Activated CD4-positive, alpha-beta T cell treated with anti-CD3 and anti-CD28 coated beads, Interleukin-2, amount 50 U/mL, for 16 hours (primary cell): ENCODE data around the gene MLLT6.
A peak's percentile ranks its signal among the peaks of the same experiment; 100 is the strongest.

Source experiments
- DNase-seq: peaks from one replicate; pipeline ENCODE4 v3.0.0-alpha.2; 2020

MLLT6 gene

DNA sequence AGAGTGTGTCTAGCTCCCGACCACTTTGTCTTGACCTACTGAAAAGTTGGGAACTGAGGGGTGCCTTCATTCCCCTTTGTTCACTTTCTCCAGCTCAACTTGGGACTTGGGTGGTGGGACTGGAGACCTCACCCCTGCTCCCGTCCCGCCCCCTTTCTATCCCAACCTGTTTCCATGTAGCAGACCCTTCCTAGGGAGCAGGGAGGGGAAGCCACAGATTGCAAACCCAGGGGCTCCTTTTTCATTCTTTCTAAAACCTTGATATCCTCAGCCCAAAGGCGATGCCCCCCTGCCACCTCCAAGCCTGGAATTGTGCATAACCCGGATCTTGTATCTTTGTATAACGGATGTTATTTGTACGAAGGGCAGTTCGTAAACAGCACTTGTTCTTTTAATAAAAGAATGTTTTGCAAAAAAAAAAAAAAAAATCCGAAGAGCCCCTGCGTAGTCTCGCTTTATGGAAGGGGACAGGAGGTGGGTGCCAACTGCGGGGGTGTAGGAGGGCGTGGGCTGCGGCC is 24.4 kb downstream of the MLLT6 start:
- no peak for DNase-seq

DNA sequence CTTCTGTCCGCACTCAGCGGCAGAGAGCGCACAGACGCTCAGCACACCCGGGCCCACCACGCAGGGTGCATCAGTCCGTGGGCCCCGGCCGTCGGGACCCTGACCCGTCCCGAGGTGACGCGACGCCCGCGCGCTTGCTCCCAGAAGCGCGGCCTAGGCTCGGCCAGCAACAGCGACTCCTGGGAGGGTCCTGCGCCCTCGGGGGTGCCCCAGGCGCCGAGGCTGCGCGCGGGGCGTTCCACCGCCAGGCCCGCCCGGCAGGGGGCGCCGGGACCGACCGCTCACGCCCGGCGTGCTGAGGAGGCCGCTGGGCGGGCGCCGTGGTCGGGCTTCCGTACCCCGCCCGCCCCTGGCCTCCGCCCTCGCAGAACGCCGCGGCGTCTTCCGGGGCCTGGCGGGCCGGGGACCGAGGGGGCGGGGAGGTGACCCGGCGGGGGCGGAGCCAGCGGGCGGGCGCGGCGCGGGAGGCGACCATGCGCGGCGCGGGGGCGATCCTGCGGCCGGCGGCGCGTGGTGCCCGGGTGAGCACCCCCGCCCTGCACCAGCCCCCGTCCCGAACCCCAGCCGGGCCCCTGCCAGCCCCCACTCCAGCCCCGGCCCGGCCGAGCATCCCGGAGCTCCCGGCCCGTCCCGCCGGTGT is 24.9 kb downstream of the MLLT6 start, which contains the start of gene CISD3:
TSS of gene CISD3 (plus strand) at position 456 of the 640 bp plus-strand sequence. CDS start at position 474, 18 bp downstream.
- peak; percentile 90 for DNase-seq

DNA sequence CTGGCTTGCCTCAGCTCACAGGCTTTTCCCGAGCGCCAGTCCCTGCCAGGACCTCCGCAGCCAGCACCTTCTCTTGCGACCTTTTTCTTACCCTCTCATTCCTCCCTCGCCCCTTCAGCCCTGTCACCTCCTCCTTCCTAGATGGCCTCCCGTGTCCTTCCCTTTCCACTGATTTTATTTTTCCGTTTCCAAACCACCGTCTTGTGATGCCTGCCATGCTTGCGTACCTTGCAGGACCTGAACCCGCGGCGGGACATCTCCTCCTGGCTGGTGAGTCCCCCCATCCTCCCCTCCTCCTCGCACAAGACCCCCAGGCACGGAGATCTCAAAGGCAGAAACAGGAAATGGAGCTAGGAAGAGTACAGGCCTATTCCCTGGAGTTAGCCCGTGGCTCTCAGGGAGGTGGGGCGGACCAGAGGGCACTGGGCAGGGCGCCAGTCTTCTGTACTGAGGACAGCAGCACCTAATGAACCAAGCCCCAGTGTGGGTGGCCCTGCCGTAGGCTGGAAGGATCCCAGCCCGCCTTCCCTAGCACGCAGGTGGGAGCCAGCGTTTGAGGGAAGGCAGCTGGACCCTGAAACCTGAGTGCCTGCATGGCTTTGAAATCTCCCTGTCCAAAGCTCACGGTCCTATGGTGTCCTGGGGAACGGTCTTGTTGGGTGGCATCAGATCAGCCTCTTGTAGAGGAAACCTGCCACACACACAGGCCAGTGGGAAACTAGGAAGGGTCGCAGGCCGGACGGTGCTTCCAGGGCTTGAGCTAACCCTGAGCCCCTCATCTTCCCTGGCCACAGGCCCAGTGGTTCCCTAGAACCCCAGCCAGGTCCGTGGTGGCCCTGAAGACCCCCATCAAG is 25.7 kb downstream of the MLLT6 start:
- DNase-seq: no peak

DNA sequence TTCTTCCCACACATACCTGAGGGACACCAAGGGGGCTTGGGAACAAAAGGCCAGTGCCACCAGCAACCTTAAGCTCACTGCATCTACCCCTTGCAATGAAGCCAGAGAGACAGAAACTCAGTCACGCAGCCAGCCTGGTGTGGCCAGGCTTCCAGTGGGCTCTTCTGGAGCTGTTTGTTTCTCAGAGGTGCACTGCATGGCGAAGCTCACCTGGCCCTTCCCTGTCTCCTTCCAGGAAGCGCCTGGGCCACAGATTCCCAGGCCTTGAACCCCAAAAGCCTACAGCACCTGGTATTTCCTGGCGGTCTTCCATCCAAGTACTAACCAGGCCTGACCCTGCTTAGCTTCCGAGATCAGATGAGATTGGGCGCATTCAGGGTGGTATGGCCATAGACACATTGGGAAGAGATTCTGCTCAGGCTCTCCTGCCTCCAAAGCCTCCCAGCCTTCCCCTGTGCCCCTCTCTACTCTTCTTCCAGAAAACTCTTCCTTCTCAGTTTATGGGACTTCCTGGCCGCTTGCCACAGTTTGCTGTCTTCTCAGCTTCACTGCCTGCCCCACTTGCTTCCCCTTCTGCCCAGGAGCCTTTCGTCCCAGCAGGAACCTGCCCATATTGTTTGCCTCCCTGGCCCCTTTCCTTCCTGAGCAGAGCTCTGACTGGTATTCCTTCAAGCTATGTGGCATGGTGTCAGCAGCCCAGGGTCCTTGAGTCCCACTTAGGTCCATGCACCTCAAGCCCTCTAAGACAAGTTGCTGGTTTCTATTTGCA is 26.6 kb downstream of the MLLT6 start:
- DNase-seq: no peak

DNA sequence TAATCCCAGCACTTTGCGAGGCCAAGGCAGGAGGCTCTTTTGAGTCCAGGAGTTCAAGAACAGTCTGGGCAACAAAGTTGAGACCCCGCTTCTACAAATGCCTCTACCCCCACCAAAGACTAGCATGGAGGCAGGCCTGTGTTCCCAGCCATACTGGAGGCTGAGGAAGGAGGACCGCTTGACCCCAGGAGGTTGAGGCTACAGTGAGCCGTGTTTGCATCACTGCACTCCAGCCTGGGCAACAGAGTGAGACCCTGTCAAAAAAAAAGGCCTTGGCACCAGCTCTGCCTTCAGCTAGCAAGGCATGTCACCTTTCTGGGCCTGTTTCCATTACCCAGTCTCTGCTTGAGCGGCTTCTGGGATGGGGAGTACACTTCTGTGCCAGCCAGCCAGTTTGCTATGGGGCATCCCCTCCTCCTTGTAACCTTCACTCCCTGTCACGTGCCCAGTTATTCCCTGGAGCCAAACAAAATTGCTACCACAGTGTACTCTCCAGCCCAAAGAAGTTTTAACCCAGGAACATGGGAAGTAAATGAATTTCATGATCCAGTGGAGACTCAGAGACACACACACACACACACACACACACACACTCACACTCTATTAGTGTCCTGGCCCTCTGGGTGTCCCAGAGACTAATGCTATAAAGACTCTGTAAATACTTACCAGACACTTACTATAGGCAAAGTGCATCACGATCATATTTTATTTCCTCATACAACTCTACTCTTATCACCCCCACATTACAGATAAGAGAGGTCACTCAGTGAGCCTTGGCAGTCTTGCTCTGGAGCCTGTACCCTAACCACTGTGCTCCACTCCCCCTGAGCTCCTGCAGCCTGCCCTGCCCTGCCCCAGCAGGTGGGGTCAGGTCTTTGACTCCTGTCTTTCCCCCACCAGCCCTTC is 27.6 kb downstream of the MLLT6 start:
- no peak for DNase-seq

DNA sequence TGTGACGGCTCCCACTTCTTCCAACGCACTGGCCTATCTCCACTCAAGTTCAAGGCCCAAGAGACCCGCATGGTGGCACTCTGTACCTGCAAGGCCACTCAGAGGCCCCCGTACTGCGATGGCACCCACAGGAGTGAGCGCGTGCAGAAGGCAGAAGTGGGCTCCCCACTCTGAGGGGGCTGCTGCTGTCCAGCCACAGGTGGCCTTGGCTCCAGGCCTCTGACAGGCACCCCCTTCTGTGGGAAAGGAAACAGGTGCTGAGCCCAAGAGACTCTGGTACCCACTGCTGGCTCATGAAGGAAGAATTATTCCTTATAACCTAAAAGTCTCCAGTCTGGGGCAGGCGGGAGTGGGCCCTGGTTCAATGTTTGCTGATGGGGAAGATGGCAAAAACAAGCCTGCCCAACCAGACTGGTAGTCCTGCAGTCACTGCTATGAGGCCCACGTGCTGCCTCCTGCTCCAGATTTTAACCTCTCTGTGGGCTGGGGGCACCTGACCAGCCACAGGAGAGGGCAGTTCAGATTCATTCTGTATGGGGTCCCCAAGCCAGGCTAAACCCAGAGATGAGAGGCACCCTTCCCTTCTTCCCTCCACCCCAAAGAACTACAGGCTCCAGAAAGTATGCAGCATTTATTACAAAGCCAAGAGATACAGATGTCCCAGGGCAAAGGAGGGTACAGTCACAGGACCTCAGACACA is 28.4 kb downstream of the MLLT6 start:
- no peak for DNase-seq

DNA sequence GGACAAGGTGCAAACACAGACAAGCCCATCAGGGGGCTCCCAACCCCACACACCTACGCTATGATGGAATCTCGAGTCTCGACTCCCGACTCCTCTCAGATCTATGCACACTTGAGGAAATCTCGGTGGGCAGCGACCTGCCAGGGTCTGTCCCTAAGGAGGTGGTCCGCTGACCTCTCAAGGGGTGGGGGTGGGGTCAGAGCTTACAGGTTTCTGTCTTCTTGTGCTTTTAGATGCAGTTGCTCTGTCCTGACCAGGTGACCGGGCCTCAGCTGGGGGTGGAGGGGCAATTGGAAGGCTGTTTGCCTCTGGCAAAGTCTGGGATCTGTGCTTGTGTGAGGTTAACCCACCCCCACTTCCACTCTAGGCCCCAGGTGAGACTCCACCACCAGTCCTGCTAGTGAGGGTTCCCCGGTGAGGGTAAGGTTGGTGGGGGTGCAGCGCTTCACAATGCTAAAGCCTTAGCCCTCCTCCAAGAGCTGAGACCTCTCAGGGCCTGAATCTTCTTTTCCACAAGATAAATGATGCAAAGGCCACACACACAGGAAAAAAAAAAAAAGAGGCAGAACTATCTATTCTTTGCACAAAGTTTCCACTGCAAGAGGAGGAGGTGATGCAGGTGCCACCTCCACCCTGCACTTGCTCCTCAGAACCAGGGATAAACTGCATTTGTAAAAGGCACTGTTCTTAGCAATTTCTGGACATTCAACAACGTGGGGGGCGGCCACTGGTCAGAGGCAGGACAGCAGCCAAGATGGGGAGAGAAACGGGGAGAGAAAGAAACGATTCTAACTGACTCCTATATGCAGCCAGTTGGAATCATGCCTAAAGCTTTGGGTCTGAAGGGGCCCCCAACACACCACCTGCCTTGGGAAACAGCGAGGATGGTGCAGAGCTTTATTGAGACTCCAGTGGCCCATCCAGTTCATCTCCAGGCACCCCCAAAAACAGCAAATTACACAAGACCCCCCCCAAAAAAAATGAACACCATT is 29.2 kb downstream of the MLLT6 start:
- no peak for DNase-seq

DNA sequence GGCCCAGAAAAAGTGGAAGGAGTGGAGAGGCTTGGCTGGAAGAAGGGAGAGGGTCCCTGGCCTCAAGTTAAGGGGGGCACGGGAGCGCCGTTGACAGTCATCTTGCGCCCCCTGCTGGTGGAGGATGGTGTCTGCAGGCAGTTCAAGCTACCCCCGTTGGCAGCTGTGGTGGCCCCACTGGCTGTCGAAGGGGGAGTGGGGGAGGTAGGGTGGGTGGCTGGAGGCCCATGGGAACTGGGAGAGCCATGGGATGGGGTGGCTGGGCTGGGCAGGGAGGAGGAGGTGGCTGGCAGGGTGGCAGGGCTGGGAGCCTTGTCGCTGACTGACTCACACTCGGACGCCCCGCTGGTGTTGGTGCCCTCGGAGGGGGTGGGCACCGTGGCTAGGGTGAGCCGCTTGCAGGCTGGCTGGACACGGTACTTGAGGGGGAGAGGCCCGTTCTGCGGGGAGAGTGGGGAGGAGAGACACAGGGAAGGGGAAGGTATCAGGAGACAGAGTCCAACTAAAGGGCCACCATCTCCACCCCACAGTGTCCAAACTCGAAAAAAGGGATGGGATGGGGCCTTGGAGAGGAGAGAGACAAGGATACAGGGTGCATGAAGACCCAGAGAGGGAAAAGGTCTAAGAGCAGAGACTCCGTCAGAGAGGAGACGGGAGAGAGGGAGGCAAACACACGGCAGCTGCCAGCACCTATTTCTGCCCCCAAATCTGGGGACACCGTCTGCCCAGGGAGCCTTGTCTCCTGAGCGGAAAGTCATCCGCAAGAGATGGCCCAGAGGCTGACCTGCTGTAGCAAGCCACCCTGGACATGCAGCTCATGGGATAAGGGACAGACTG is 30.3 kb downstream of the MLLT6 start:
- DNase-seq: peak; percentile 69

DNA sequence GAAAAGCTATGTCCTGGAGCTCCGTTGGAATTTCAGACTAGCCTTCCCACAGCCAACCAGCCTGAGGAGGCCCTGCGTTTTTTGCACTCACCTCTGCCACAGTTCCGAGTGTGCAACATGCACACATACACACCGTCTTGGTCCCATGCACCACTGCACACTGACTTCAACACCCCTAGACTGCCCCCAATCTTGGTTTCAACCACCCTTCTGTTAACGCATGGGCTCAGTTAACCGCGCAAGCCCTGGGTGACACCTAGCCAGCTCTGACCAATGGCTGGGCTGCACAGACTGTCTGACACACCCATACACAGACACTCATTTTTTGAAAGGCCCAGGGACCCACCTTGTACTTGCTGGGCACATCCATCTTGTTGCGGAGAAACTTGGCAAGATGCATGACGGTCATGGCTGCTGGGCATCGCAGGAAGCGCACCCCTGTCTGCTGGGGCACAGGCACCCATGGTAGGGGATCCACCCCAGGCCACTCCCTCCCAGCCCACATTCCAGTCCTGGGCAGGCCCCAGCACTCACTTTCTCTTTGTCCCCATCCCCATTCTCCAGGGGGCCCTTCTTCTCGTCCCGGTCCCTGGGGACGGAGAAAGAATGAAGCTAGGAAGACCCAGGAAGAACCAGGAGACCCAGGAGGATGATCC is 33.1 kb downstream of the MLLT6 start:
- DNase-seq: no peak

DNA sequence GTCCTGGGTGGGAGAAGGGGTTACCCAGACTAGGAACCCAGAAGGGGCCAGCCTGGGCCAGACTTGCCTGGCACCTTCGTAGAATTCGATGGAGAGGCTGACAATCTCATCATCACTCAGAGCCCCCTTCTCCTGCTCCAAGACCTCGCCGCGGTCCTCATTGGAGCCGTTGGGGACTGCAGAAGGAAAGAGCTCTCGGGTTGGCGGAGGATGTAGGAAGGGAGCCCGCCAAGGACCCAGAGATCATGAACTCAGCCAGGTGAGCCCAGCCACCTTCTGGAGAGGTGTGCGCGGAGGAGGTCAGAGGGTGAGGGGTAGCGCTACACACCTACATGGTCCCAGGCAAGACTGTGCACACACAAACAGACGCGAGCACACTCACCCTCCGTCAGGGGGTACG is 33.6 kb downstream of the MLLT6 start:
- DNase-seq: no peak

DNA sequence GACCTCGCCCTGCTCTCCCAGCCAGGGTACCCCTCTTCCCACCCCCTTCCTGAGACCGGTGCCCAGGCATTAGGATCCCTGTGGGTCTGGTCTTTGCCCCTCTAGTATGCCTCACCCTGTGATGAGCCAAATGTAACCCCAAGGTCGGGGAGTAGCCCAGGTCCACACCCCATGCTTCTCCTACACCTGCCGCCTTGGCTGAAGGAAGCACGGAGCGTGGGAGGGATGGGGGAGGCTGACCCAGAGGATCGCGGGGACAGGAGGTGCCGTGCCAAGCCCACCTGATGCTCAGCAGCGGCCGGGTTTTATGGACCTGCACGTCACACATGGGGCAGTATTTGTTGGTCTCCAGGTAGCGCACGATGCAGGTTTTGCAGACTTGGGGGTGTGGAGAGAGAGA is 34.2 kb downstream of the MLLT6 start:
- DNase-seq: no peak

DNA sequence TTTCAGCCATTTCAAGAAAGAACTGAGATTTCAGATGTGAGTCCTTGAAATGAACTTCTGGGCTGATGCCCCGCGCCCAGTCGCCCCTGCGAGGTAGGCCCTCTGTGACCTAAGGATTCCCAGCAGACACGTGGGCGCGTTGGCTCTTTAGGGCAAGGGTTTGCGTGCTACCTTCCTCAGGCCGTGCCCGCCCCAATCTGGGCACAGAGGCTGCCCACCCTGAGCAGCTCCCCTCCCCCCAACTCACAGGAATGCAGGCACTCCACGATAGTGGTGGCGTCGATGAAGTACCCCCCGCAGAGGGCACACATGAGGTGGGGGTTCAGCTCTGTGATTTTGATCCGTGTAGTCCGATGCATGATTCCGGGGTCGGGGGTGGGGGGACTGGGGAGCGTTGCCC is 35.0 kb downstream of the MLLT6 start:
- DNase-seq: no peak

DNA sequence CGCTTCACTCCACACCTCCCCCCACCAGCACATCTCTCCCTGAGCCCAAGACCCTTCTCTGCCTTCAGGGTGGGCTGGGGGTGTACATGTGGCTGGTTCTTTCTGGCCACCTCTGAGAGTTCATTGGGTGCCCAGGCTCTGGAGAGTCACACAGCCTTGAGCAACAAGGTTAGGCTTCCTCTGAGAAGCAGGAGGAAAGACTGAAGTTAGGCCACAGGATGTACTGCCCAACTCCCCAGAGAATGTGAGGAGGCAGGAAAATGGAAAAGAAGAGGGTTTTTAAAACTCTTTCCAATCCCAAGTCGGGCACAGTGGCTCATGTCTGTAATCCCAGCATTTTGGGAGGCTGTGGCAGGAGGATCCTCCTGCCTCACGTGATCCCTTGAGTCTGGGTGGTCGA is 35.7 kb downstream of the MLLT6 start:
- no peak for DNase-seq

DNA sequence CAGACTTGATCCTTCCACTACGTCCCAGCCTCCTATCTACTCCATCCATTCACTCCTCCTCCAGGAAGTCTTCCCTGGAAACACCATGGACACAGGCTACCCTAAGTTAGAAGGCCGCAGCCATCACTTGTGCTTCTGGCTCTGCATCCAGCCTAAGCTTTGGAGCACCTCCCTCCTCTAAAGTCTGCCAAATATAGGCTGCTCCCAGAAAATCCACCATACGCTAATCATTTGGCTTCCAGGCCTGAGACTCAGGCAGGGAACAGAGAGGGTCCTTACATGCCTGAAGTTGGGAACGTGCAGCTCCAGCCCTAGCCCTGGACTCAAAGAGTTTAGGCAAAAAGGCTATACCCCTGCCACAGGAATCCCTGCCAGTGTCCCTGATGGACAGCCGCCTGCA is 36.4 kb downstream of the MLLT6 start:
- no peak for DNase-seq

DNA sequence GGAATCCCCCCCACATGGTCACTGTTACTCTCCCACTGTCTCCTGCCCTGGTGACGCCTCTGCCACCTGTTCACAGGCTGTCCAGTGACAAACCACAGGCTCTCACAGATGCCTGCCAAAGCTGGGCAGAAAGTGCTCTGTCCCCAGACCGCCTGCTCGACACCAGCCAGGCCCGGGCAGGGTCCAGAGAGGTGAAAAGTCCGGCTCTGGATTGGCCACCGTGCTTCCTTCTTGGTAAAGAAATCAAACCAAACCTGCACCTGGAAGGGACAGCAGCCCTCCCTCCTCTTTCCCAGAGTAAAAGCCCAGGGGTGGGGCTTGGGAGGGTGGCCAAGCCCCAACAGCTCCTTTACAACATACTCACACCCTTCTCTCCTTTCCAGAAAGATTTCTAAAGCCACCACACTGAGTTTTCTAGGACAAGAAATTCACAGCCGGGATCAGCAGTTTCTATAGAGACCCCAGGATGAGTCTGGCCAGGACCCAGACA is 36.9 kb downstream of the MLLT6 start:
- no peak for DNase-seq

DNA sequence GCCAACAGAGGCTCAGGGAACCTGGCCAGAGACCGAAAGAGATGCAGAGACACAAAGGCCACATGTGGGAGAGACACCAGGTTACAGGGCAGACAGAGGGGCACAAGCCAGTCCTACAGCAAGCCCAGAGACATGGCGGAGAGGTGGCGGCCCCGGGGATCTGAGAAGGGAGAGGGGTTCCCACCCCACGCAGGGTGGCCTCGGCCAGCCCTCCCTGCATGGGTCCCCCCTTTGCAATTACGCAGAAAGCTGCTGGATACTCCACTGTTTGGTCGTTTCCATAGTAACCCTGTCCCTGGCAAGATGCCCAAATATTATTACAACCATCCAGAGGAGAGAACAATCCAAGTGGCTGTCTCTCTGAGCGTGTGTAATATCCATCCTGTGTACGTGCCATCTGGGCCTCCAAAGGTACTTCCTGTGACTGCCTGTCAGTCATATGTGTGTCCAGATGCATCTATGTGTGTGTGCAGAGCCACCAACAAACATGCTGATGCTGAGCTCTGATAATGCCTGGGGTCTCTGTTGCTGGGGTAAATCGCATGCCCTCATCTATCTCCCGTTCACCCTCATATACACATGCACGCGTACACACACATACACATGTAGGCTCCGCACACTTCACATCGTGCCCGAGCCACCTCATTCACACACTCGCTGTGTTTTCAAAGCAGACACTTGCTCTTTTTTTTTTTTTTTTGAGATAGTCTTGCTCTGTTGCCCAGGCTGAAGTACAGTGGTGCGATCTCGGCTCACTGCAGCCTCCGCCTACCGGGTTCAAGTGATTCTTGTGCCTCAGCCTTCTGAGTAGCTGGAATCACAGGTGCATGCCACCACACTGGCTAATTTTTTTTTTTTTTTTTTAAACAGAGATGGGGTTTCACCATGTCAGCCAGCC is 37.6 kb downstream of the MLLT6 start:
- DNase-seq: no peak

DNA sequence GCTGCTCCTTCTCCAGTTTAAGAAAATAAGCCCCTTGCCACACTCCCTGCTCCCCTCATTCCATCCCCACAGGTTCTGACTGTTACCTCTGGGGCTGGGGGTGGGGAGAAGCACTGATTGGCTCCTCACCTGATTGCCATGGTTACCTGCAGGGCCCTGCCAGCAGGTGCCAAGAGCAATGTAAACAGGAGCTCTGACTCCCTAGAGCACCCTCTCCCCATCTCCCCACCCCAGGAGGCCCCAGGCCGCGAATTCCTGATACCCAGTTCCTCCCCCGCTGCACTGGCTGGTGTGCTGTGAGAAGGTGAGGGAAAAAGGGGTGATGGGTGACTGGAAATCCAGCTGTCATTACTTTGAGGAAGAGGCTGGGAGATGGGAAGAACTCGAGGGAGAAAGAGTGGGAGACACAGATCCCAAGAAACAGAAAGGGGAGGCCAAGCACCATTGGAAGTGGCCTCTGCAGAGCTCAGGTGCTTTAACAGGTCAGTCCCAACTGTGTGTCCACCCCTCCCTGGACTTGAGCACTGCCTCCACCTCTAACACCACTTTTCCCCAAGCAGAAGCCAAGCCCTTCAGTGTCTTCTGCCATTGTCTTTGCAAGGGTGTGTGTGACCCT is 38.6 kb downstream of the MLLT6 start:
- DNase-seq: no peak
